Measurements from ENCODE around the gene LIN54. TPM values are rescaled to one million over a fixed set of nuclear protein-coding genes. Genes with fewer than 3 reads are reported as not detected.

LIN54 gene
- total and polyA plus RNA-seq, 2 of the 13 experiments (the other 11 are each of a cell fraction or from before 2014, with no cell fraction given): 25.2 to 32.9 TPM

DNA sequence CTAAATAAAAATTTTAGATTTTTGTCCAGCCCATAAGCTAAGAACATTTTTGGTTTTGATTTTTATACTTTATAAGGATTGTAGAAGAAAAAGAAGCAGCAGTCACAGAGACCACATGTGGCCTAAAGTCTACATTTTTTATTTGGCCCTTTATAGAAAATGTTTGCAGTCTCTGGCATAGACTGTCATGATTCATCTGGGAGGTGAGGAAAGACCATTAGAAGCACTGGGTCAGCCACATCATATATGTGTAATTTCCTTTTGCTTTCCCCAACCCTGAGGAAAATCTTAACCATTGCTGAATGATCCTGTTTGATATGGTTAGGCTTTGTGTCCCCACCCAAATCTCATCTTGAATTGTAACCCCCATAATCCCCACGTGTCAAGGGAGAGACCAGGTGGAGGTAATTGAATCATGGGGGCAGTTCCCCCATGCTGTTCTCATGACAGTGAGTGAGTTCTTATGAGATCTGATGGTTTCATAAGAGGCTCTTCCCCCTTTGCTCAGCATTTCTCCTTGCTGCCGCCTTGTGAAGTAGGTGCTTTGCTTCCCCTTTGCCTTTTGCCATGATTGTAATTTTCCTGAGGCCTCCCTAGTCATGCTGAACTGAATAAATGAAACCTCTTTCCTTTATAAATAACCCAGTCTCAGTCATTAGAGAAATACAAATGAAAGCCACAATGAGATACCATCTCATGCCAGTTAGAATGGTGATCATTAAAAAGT is 12.3 kb upstream of the LIN54 start:
- Histone ChIP-seq H3K27me3 (ENCODE audit: control insufficient read depth in 1 of 2, insufficient read depth in 2 of 2, low read length in 2 of 2) (no peaks in the 10 kb centered on the region; a peak in 1 of 5 replicates), H3K79me2 (ENCODE audit: insufficient read depth, low read length) (no peaks in the 10 kb centered on the region), H3K9ac (ENCODE audit: insufficient read depth, low read depth, low read length) (no peak overlapping the region), H4K20me1 (ENCODE audit: insufficient read depth, low read length) (no peaks in the 10 kb centered on the region), H3K4me3 (replicated peaks in 1 of 3; ENCODE audit: insufficient read depth in 1 of 3, low read depth in 2 of 3, low read length in 3 of 3) (no peak overlapping the region), H3K4me2 (ENCODE audit: low read depth, low read length) (no peak overlapping the region), H2AFZ (ENCODE audit: low read length) (no peak overlapping the region), H3K4me1 (ENCODE audit: insufficient read depth, low read length) (peaks cover 15% of the 10 kb centered on the region; the same call in 1 of the 2 replicates), H3K27ac (ENCODE audit: extremely low read length, insufficient read depth, low read length) (no peak overlapping the region), H3K9me3 (ENCODE audit: low read length) (peaks cover 19% of the 10 kb centered on the region), H3K36me3 (replicated peaks in 1 of 2; ENCODE audit: control insufficient read depth in 1 of 2, insufficient read depth in 2 of 2, low read length in 2 of 2) (no peaks in the 10 kb centered on the region)
- 47% methylated on average over 2 of the region's 2 CpGs for whole genome bisulfite sequencing (ENCODE audit: low lambda C conversion rate)
- POLR2A ChIA-PET: no interaction called here
- BruUV-seq (replicated peaks): no TSS peak
- CTCF ChIA-PET (ENCODE audit: low intra/inter-chr PET ratio, low total read pairs): no interaction called here
- TF ChIP-seq HES4 (CRISPR knock-in tag; IDR thresholded peaks at IDR 0.05; ENCODE audit: borderline replicate concordance): no peak
- no peak for TF ChIP-seq ZNF720 (CRISPR knock-in tag; IDR thresholded peaks at IDR 0.05)
- TF ChIP-seq ZNF431 (CRISPR knock-in tag; IDR thresholded peaks at IDR 0.05; ENCODE audit: borderline replicate concordance, low read depth): no peak
- TF ChIP-seq, protein P1, sequence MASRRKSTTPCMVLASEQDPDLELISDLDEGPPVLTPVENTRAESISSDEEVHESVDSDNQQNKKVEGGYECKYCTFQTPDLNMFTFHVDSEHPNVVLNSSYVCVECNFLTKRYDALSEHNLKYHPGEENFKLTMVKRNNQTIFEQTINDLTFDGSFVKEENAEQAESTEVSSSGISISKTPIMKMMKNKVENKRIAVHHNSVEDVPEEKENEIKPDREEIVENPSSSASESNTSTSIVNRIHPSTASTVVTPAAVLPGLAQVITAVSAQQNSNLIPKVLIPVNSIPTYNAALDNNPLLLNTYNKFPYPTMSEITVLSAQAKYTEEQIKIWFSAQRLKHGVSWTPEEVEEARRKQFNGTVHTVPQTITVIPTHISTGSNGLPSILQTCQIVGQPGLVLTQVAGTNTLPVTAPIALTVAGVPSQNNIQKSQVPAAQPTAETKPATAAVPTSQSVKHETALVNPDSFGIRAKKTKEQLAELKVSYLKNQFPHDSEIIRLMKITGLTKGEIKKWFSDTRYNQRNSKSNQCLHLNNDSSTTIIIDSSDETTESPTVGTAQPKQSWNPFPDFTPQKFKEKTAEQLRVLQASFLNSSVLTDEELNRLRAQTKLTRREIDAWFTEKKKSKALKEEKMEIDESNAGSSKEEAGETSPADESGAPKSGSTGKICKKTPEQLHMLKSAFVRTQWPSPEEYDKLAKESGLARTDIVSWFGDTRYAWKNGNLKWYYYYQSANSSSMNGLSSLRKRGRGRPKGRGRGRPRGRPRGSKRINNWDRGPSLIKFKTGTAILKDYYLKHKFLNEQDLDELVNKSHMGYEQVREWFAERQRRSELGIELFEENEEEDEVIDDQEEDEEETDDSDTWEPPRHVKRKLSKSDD (CRISPR knock-in tag; IDR thresholded peaks at IDR 0.05; ENCODE audit: low read depth): no peak
- TF ChIP-seq EHMT2 (IDR thresholded peaks at IDR 0.05; ENCODE audit: borderline replicate concordance, low read depth, low read length): no peak
- no peak for TF ChIP-seq ZNF263 (CRISPR knock-in tag; IDR thresholded peaks at IDR 0.05)
- no peak for TF ChIP-seq ZMYM2 (CRISPR knock-in tag; IDR thresholded peaks at IDR 0.05)
- TF ChIP-seq FOXP1 (IDR thresholded peaks at IDR 0.05): no peak
- TF ChIP-seq FOXP1 (CRISPR knock-in tag; IDR thresholded peaks at IDR 0.05): no peak
- TF ChIP-seq, protein P2, sequence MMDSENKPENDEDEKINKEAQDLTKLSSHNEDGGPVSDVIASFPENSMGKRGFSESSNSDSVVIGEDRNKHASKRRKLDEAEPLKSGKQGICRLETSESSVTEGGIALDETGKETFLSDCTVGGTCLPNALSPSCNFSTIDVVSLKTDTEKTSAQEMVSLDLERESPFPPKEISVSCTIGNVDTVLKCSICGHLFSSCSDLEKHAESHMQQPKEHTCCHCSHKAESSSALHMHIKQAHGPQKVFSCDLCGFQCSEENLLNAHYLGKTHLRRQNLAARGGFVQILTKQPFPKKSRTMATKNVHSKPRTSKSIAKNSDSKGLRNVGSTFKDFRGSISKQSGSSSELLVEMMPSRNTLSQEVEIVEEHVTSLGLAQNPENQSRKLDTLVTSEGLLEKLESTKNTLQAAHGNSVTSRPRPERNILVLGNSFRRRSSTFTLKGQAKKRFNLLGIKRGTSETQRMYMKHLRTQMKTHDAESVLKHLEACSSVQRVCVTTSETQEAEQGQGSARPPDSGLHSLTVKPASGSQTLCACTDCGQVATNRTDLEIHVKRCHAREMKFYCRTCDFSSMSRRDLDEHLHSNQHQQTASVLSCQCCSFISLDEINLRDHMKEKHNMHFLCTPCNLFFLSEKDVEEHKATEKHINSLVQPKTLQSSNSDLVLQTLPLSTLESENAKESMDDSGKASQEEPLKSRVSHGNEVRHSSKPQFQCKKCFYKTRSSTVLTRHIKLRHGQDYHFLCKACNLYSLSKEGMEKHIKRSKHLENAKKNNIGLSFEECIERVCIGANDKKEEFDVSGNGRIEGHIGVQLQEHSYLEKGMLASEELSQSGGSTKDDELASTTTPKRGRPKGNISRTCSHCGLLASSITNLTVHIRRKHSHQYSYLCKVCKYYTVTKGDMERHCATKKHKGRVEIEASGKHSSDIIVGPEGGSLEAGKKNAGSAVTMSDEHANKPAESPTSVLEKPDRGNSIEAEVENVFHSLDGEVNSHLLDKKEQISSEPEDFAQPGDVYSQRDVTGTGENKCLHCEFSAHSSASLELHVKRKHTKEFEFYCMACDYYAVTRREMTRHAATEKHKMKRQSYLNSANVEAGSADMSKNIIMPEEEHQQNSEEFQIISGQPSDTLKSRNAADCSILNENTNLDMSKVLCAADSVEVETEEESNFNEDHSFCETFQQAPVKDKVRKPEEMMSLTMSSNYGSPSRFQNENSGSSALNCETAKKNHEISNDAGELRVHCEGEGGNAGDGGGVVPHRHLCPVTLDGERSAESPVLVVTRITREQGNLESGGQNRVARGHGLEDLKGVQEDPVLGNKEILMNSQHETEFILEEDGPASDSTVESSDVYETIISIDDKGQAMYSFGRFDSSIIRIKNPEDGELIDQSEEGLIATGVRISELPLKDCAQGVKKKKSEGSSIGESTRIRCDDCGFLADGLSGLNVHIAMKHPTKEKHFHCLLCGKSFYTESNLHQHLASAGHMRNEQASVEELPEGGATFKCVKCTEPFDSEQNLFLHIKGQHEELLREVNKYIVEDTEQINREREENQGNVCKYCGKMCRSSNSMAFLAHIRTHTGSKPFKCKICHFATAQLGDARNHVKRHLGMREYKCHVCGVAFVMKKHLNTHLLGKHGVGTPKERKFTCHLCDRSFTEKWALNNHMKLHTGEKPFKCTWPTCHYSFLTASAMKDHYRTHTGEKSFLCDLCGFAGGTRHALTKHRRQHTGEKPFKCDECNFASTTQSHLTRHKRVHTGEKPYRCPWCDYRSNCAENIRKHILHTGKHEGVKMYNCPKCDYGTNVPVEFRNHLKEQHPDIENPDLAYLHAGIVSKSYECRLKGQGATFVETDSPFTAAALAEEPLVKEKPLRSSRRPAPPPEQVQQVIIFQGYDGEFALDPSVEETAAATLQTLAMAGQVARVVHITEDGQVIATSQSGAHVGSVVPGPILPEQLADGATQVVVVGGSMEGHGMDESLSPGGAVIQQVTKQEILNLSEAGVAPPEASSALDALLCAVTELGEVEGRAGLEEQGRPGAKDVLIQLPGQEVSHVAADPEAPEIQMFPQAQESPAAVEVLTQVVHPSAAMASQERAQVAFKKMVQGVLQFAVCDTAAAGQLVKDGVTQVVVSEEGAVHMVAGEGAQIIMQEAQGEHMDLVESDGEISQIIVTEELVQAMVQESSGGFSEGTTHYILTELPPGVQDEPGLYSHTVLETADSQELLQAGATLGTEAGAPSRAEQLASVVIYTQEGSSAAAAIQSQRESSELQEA (CRISPR knock-in tag; IDR thresholded peaks at IDR 0.05; ENCODE audit: not compliant biosample characterization): no peak
- DNase-seq (ENCODE audit: low spot score): no peak
- in situ Hi-C loops (cut with HindIII; ENCODE audit: extremely low pct_ligation_motif_present, low pct_unique_long_range_greater_than_20kb): no loop called here
- no peak for ATAC-seq
- FAIRE-seq: no peak
- intact Hi-C loops (cut with micrococcal nuclease; ENCODE audit: unreplicated experiment): no loop called here
